ENCODE measurements around the gene SLC22A13. TPM values are rescaled to one million over a fixed set of nuclear protein-coding genes. Genes with fewer than 3 reads are reported as not detected.

Gene SLC22A13
- total and polyA plus RNA-seq, 10 of the 15 experiments (the other 5 are each of a cell fraction or from before 2014, with no cell fraction given), result 0.03 to 0.19 (median 0.11) TPM; not detected in 5

DNA sequence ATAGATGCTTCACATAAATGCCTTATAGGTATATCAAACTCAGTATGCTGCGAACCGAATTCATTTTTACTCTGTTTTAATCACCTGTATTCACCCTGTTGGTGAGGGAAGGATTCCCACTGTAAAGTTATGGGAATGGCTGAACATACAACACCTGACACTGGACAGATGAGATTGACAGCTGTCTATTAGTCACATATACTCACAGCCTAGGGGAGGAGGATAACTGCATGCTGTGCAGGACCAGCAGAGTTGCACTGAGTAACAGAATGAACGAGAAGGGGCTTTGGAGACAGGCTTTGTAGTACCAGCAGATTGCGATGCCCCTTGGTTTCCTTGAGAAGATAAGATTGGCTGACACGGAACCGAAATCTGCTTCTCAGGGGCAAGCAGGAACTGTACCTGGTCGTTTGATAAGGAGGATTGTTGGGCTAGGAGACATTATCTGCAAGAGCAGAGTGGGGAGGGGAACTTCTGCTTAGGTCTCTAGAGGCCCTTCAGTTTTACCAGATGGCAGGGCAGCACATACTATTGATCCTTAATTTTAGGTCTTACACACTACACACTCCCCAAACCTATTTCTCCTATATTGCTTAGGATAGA, 43.5 kb upstream of the SLC22A13 start:
- Histone ChIP-seq H4K20me1 (ENCODE audit: control insufficient read depth, insufficient read depth) (no peaks in the 10 kb centered on the region), H3K4me2 (ENCODE audit: control insufficient read depth, insufficient read depth) (no peak overlapping the region), H3K9ac (ENCODE audit: control insufficient read depth, insufficient read depth, low read length) (no peak overlapping the region), H2AFZ (ENCODE audit: control insufficient read depth, low read depth, low read length) (no peak overlapping the region), H3K27ac (ENCODE audit: control insufficient read depth, insufficient read depth) (no peak overlapping the region), H3K36me3 (ENCODE audit: control insufficient read depth in 2 of 2, insufficient read depth in 2 of 2, low read length in 1 of 2) (peaks cover 5 to 26% of the 10 kb centered on the region in 2 experiments; a peak in 2 of 4 replicates), H3K27me3 (replicated peaks in 1 of 2; ENCODE audit: control insufficient read depth in 2 of 2, insufficient read depth in 2 of 2, low read length in 1 of 2) (no peaks in the 10 kb centered on the region), H3K4me1 (ENCODE audit: control insufficient read depth, insufficient read depth, low read length) (no peaks in the 10 kb centered on the region), H3K79me2 (ENCODE audit: control insufficient read depth, insufficient read depth, low read length) (no peaks in the 10 kb centered on the region; the same call in 1 of the 2 replicates), H3K4me3 (no peak overlapping the region), H3K9me3 (replicated peaks; ENCODE audit: control insufficient read depth, insufficient read depth, low read length) (no peaks in the 10 kb centered on the region)
- no peak for ATAC-seq
- POLR2A ChIA-PET, result interaction anchor here (1.3 kb wide), 1 partner anchor 12 kb away, joined by 3 read pairs; no protein-coding TSS in a partner anchor
- TF ChIP-seq POLR2A (IDR thresholded peaks at IDR 0.05; ENCODE audit: low read depth, low read length) (no peak), NRF1 (conservative IDR thresholded peaks at IDR 0.05; ENCODE audit: low read depth, low read length) (no peak), ZZZ3 (IDR thresholded peaks at IDR 0.05; ENCODE audit: control insufficient read depth, insufficient read length, low read depth) (no peak), PML (IDR thresholded peaks at IDR 0.05; ENCODE audit: low read length) (no peak), CREM (IDR thresholded peaks at IDR 0.05; ENCODE audit: low read depth) (no peak), SPI1 (IDR thresholded peaks at IDR 0.05; ENCODE audit: borderline replicate concordance, insufficient read depth, low read depth, low read length) (no peak), POLR2AphosphoS5 (IDR thresholded peaks at IDR 0.05; ENCODE audit: low read length) (no peak), SUZ12 (IDR thresholded peaks at IDR 0.05; ENCODE audit: unreplicated experiment) (no peak), HCFC1 (IDR thresholded peaks at IDR 0.05; ENCODE audit: low read length) (no peak), JUND (IDR thresholded peaks at IDR 0.05; ENCODE audit: low read depth, low read length) (no peak), ZNF217 (IDR thresholded peaks at IDR 0.05) (no peak), SMC3 (IDR thresholded peaks at IDR 0.05; ENCODE audit: borderline replicate concordance, low read length) (no peak), ETV6 (conservative IDR thresholded peaks at IDR 0.05 in 1 of 2, IDR thresholded peaks at IDR 0.05 in 1 of 2; ENCODE audit: borderline replicate concordance in 1 of 2, low read depth in 1 of 2) (no peak)
- TF ChIP-seq, protein P1, sequence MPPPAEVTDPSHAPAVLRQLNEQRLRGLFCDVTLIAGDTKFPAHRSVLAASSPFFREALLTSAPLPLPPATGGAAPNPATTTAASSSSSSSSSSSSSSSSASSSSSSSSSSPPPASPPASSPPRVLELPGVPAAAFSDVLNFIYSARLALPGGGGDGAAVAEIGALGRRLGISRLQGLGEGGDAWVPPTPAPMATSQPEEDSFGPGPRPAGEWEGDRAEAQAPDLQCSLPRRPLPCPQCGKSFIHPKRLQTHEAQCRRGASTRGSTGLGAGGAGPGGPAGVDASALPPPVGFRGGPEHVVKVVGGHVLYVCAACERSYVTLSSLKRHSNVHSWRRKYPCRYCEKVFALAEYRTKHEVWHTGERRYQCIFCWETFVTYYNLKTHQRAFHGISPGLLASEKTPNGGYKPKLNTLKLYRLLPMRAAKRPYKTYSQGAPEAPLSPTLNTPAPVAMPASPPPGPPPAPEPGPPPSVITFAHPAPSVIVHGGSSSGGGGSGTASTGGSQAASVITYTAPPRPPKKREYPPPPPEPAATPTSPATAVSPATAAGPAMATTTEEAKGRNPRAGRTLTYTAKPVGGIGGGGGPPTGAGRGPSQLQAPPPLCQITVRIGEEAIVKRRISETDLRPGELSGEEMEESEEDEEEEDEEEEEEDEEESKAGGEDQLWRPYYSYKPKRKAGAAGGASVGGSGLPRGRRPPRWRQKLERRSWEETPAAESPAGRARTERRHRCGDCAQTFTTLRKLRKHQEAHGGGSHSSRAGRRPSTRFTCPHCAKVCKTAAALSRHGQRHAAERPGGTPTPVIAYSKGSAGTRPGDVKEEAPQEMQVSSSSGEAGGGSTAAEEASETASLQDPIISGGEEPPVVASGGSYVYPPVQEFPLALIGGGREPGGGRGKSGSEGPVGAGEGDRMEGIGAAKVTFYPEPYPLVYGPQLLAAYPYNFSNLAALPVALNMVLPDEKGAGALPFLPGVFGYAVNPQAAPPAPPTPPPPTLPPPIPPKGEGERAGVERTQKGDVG (CRISPR knock-in tag; IDR thresholded peaks at IDR 0.05), result no peak
- TF ChIP-seq, protein P2, sequence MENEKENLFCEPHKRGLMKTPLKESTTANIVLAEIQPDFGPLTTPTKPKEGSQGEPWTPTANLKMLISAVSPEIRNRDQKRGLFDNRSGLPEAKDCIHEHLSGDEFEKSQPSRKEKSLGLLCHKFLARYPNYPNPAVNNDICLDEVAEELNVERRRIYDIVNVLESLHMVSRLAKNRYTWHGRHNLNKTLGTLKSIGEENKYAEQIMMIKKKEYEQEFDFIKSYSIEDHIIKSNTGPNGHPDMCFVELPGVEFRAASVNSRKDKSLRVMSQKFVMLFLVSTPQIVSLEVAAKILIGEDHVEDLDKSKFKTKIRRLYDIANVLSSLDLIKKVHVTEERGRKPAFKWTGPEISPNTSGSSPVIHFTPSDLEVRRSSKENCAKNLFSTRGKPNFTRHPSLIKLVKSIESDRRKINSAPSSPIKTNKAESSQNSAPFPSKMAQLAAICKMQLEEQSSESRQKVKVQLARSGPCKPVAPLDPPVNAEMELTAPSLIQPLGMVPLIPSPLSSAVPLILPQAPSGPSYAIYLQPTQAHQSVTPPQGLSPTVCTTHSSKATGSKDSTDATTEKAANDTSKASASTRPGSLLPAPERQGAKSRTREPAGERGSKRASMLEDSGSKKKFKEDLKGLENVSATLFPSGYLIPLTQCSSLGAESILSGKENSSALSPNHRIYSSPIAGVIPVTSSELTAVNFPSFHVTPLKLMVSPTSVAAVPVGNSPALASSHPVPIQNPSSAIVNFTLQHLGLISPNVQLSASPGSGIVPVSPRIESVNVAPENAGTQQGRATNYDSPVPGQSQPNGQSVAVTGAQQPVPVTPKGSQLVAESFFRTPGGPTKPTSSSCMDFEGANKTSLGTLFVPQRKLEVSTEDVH (IDR thresholded peaks at IDR 0.05; ENCODE audit: low read depth, partially characterized antibody), result no peak
- TF ChIP-seq, protein P3, sequence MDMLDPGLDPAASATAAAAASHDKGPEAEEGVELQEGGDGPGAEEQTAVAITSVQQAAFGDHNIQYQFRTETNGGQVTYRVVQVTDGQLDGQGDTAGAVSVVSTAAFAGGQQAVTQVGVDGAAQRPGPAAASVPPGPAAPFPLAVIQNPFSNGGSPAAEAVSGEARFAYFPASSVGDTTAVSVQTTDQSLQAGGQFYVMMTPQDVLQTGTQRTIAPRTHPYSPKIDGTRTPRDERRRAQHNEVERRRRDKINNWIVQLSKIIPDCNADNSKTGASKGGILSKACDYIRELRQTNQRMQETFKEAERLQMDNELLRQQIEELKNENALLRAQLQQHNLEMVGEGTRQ (IDR thresholded peaks at IDR 0.05; ENCODE audit: borderline replicate concordance, low read depth, low read length), result no peak
- CTCF ChIA-PET, result interaction anchor here (1.3 to 1.4 kb wide), 2 partner anchors 12 to 30 kb away, joined by 5 read pairs; no protein-coding TSS in a partner anchor
- FAIRE-seq, result no peak
- SMC1A ChIA-PET (ENCODE audit: uncharacterized antibody, unreplicated experiment), result interaction anchor here (1.4 kb wide), 1 partner anchor 8 kb away, joined by 6 read pairs; no protein-coding TSS in a partner anchor
- WGBS (ENCODE audit: insufficient coverage, insufficient replicate concordance, low lambda C conversion rate, missing lambda C conversion rate), result 91% methylated on average over 7 of the region's 7 CpGs
- in situ Hi-C loops (cut with MboI) (no loop called here), intact Hi-C loops (cut with micrococcal nuclease; ENCODE audit: unreplicated experiment) (no loop called here)
- DNase-seq (ENCODE audit: low read depth, low spot score), result no peak
- RAD21 ChIA-PET (ENCODE audit: unreplicated experiment), result no interaction called here
- BruUV-seq (replicated peaks), result no TSS peak
